ENCODE data around the gene EFNB2.

The EFNB2 gene

GRCh38 chr13:106535552-106536243, at the start of gene EFNB2:
TSS of gene EFNB2 (minus strand) at chr13:106535662. CDS start at chr13:106534964, 698 bp downstream.
- peak; percentile 75 to 76 for DNase-seq

- no peak for DNase-seq
Observed at GRCh38 chr13:106581225-106581624, 45.8 kb upstream of the EFNB2 start.

GRCh38 chr13:106575896-106576295, 40.4 kb upstream of the EFNB2 start:
- no peak for DNase-seq

GRCh38 chr13:106573868-106574267, 38.4 kb upstream of the EFNB2 start:
- DNase-seq, result no peak

- no peak for DNase-seq
Observed at GRCh38 chr13:106573284-106573846, 37.9 kb upstream of the EFNB2 start.

- no peak for DNase-seq
Observed at GRCh38 chr13:106570299-106570852, 34.9 kb upstream of the EFNB2 start.

- DNase-seq, result no peak
Observed at GRCh38 chr13:106569233-106570095, 34.0 kb upstream of the EFNB2 start.

- DNase-seq, result peak; percentile 49 to 59
Observed at GRCh38 chr13:106568299-106569003, 33.0 kb upstream of the EFNB2 start.

- peak; percentile 90 for DNase-seq
Observed at GRCh38 chr13:106567474-106568298, 32.2 kb upstream of the EFNB2 start, which contains the start of gene ARGLU1. TSS of gene ARGLU1 (minus strand) at chr13:106568137. CDS start at chr13:106567919, 218 bp downstream.

- peak; percentile 54 to 63 for DNase-seq
Observed at GRCh38 chr13:106566641-106567473, 31.4 kb upstream of the EFNB2 start.

GRCh38 chr13:106565127-106565775, 29.8 kb upstream of the EFNB2 start:
- DNase-seq, result peak; percentile 38 to 50

- DNase-seq, result no peak
Observed at GRCh38 chr13:106562301-106562700, 26.8 kb upstream of the EFNB2 start.

GRCh38 chr13:106561551-106562170, 26.2 kb upstream of the EFNB2 start:
- DNase-seq, result no peak

- DNase-seq, result no peak
Observed at GRCh38 chr13:106560821-106561220, 25.4 kb upstream of the EFNB2 start.

GRCh38 chr13:106558527-106558926, 23.1 kb upstream of the EFNB2 start:
- no peak for DNase-seq

GRCh38 chr13:106555631-106556328, 20.3 kb upstream of the EFNB2 start:
- no peak for DNase-seq

GRCh38 chr13:106551751-106552150, 16.3 kb upstream of the EFNB2 start:
- DNase-seq, result no peak

GRCh38 chr13:106551350-106551749, 15.9 kb upstream of the EFNB2 start:
- DNase-seq, result peak in 1 of 2 experiments; percentile 10

- DNase-seq, result no peak
Observed at GRCh38 chr13:106550570-106551135, 15.2 kb upstream of the EFNB2 start.
